Trophoblast cell (in vitro differentiated cells and primary cell): ENCODE data around the gene ADAMTSL1.

ENCODE experiments used
- DNase-seq, 2 donors: peaks; one replicate each; pipeline ENCODE4 v3.0.0-alpha.2; 2016
- H2AFZ ChIP-seq: 2 replicates; pipeline ENCODE4 v1.6.1; 2013; ENCODE audit warnings: low read length, moderate library complexity, mild to moderate bottlenecking; ENCODE audit not compliant: insufficient read depth, poor library complexity
- H2AK5ac ChIP-seq: 2 replicates; pipeline ENCODE4 v1.6.1; 2013; ENCODE audit warnings: mild to moderate bottlenecking, low read length
- H2BK120ac ChIP-seq: 2 replicates; pipeline ENCODE4 v1.6.1; 2013; ENCODE audit warnings: low read length, mild to moderate bottlenecking, moderate library complexity; ENCODE audit not compliant: insufficient read depth, poor library complexity
- H2BK12ac ChIP-seq: 2 replicates; pipeline ENCODE4 v1.6.1; 2013; ENCODE audit warnings: mild to moderate bottlenecking, low read length, moderate library complexity
- H2BK5ac ChIP-seq: 2 replicates; pipeline ENCODE4 v1.6.1; 2013; ENCODE audit warnings: low read length, low read depth, moderate library complexity, mild to moderate bottlenecking; ENCODE audit not compliant: poor library complexity
- H3K14ac ChIP-seq: 2 replicates; pipeline ENCODE4 v1.6.1; 2013; ENCODE audit warnings: mild to moderate bottlenecking, low read length
- H3K18ac ChIP-seq: 2 replicates; pipeline ENCODE4 v1.6.1; 2013; ENCODE audit warnings: mild to moderate bottlenecking, low read length
- H3K23ac ChIP-seq: 2 replicates; pipeline ENCODE4 v1.6.1; 2013; ENCODE audit warnings: low read length
- H3K27ac ChIP-seq: 2 replicates; pipeline ENCODE4 v1.5.1; 2013; ENCODE audit warnings: low read depth, mild to moderate bottlenecking, inconsistent platforms, low read length, moderate library complexity
- H3K27me3 ChIP-seq: 2 replicates; pipeline ENCODE4 v1.6.1; 2013; ENCODE audit warnings: inconsistent platforms, mild to moderate bottlenecking, low read length, moderate library complexity; ENCODE audit not compliant: insufficient read depth
- H3K36me3 ChIP-seq, 2 experiments: 1 replicate in 1 of 2; 2 replicates in 1 of 2; pipeline ENCODE4 v1.6.1; 2013; ENCODE audit warnings: low read length in 2 of 2, mild to moderate bottlenecking in 2 of 2, moderate library complexity in 1 of 2; ENCODE audit not compliant: insufficient read depth in 2 of 2, control insufficient read depth in 1 of 2
- H3K4ac ChIP-seq: 2 replicates; pipeline ENCODE4 v1.6.1; 2013; ENCODE audit warnings: low read depth, mild to moderate bottlenecking, low read length, moderate library complexity
- H3K4me1 ChIP-seq, 2 experiments: 1 replicate in 1 of 2; 2 replicates in 1 of 2; pipeline ENCODE4 v1.6.1; 2013; ENCODE audit warnings: low read length in 2 of 2, mild to moderate bottlenecking in 2 of 2, moderate library complexity in 1 of 2; ENCODE audit not compliant: insufficient read depth in 2 of 2, control insufficient read depth in 1 of 2
- H3K4me2 ChIP-seq: 2 replicates; pipeline ENCODE4 v1.6.1; 2013; ENCODE audit warnings: inconsistent platforms, mild to moderate bottlenecking, low read length, moderate library complexity
- H3K4me3 ChIP-seq: 2 replicates; pipeline ENCODE4 v1.5.1; 2013; ENCODE audit warnings: mild to moderate bottlenecking, low read depth, low read length, inconsistent platforms
- H3K79me1 ChIP-seq: one replicate; pipeline ENCODE4 v1.6.1; 2013; ENCODE audit warnings: low read length
- H3K79me2 ChIP-seq: 2 replicates; pipeline ENCODE4 v1.6.1; 2013; ENCODE audit warnings: low read length, mild to moderate bottlenecking; ENCODE audit not compliant: control insufficient read depth, insufficient read depth, poor library complexity
- H3K9ac ChIP-seq: 2 replicates; pipeline ENCODE4 v1.6.1; 2013; ENCODE audit warnings: mild to moderate bottlenecking, low read length
- H3K9me3 ChIP-seq: 2 replicates; pipeline ENCODE4 v1.6.1; 2013; ENCODE audit warnings: low read depth, mild to moderate bottlenecking, control low read depth, inconsistent platforms, low read length; ENCODE audit not compliant: insufficient read depth
- H4K12ac ChIP-seq: 2 replicates; pipeline ENCODE4 v1.6.1; 2013; ENCODE audit warnings: low read depth, mild to moderate bottlenecking, low read length, moderate library complexity
- H4K8ac ChIP-seq: 2 replicates; pipeline ENCODE4 v1.6.1; 2013; ENCODE audit warnings: low read depth, mild to moderate bottlenecking, low read length, moderate library complexity
- H4K91ac ChIP-seq: one replicate; pipeline ENCODE4 v1.6.1; 2013; ENCODE audit warnings: low read depth, mild to moderate bottlenecking, low read length, moderate library complexity
- WGBS: extraction: QIAGEN DNeasy Blood & Tissue Kit; methylation state at CpG from one replicate; pipeline ENCODE4 v1.1.7; 2013; ENCODE audit warnings: missing lambda C conversion rate; ENCODE audit not compliant: insufficient read length, insufficient coverage; ENCODE audit errors: extremely low coverage; 5-methylcytosine and 5-hydroxymethylcytosine counted together

The ADAMTSL1 gene

GRCh38 chr9:18739641-18740318, 265.8 kb downstream of the ADAMTSL1 start:
- no peak overlapping the region for H3K18ac ChIP-seq
- no peaks in the 10 kb centered on the region for H3K36me3 ChIP-seq
- H2AFZ ChIP-seq = no peak overlapping the region
- H3K14ac ChIP-seq = no peak overlapping the region
- no peak overlapping the region for H3K9ac ChIP-seq
- no peak overlapping the region for H3K4me2 ChIP-seq
- H3K4ac ChIP-seq = no peak overlapping the region
- H2BK12ac ChIP-seq = no peak overlapping the region
- DNase-seq = no peak
- no peak overlapping the region for H4K91ac ChIP-seq
- no CpG with 5 or more reads among the region's 5 CpGs for WGBS
- no peak overlapping the region for H3K27ac ChIP-seq
- H3K27me3 ChIP-seq = no peaks in the 10 kb centered on the region
- H3K79me2 ChIP-seq = no peaks in the 10 kb centered on the region
- no peak overlapping the region for H3K4me3 ChIP-seq
- no peaks in the 10 kb centered on the region for H3K79me1 ChIP-seq
- H2AK5ac ChIP-seq = no peak overlapping the region
- no peak overlapping the region for H2BK5ac ChIP-seq
- no peak overlapping the region for H2BK120ac ChIP-seq
- no peaks in the 10 kb centered on the region for H3K9me3 ChIP-seq
- no peak overlapping the region for H3K23ac ChIP-seq
- no peak overlapping the region for H4K8ac ChIP-seq
- no peaks in the 10 kb centered on the region for H3K4me1 ChIP-seq
- H4K12ac ChIP-seq = no peak overlapping the region

GRCh38 chr9:18741359-18741758, 267.4 kb downstream of the ADAMTSL1 start:
- WGBS = no CpG with 5 or more reads among the region's 1 CpG
- H3K79me1 ChIP-seq = no peaks in the 10 kb centered on the region

GRCh38 chr9:18741945-18742344, 268.0 kb downstream of the ADAMTSL1 start:
- H3K79me2 ChIP-seq = no peaks in the 10 kb centered on the region
- no peak overlapping the region for H2BK5ac ChIP-seq
- H3K14ac ChIP-seq = no peak overlapping the region
- no peak overlapping the region for H3K23ac ChIP-seq
- H4K12ac ChIP-seq = no peak overlapping the region
- no CpG with 5 or more reads among the region's 1 CpG for WGBS
- H3K27me3 ChIP-seq = no peaks in the 10 kb centered on the region
- H2AK5ac ChIP-seq = no peak overlapping the region
- H3K4me3 ChIP-seq = no peak overlapping the region
- H2BK12ac ChIP-seq = no peak overlapping the region
- H4K91ac ChIP-seq = no peak overlapping the region
- H2BK120ac ChIP-seq = no peak overlapping the region
- no peak overlapping the region for H3K9ac ChIP-seq
- no peaks in the 10 kb centered on the region for H3K36me3 ChIP-seq
- H3K27ac ChIP-seq = no peak overlapping the region
- H3K4me2 ChIP-seq = no peak overlapping the region
- H3K9me3 ChIP-seq = no peaks in the 10 kb centered on the region
- no peak overlapping the region for H3K18ac ChIP-seq
- no peaks in the 10 kb centered on the region for H3K79me1 ChIP-seq
- no peak overlapping the region for H3K4ac ChIP-seq
- DNase-seq = no peak
- no peaks in the 10 kb centered on the region for H3K4me1 ChIP-seq
- no peak overlapping the region for H2AFZ ChIP-seq
- H4K8ac ChIP-seq = no peak overlapping the region

More at GRCh38 chr9:18741359-18741758, 267.4 kb downstream of the ADAMTSL1 start:
- no peak overlapping the region for H3K4me3 ChIP-seq
- H3K9me3 ChIP-seq = no peaks in the 10 kb centered on the region
- H3K9ac ChIP-seq = no peak overlapping the region
- H2BK120ac ChIP-seq = no peak overlapping the region
- no peaks in the 10 kb centered on the region for H3K79me2 ChIP-seq
- DNase-seq = no peak
- H3K4me1 ChIP-seq = no peaks in the 10 kb centered on the region
- no peak overlapping the region for H3K18ac ChIP-seq
- no peak overlapping the region for H3K4me2 ChIP-seq
- no peak overlapping the region for H4K12ac ChIP-seq
- no peak overlapping the region for H2AFZ ChIP-seq
- H3K27ac ChIP-seq = no peak overlapping the region
- H3K36me3 ChIP-seq = no peaks in the 10 kb centered on the region
- H3K14ac ChIP-seq = no peak overlapping the region
- no peak overlapping the region for H4K8ac ChIP-seq
- no peak overlapping the region for H4K91ac ChIP-seq
- H2BK12ac ChIP-seq = no peak overlapping the region
- no peaks in the 10 kb centered on the region for H3K27me3 ChIP-seq
- no peak overlapping the region for H2AK5ac ChIP-seq
- no peak overlapping the region for H3K23ac ChIP-seq
- H3K4ac ChIP-seq = no peak overlapping the region
- no peak overlapping the region for H2BK5ac ChIP-seq

- H4K8ac ChIP-seq = no peak overlapping the region
- H3K4me2 ChIP-seq = no peak overlapping the region
- no peak overlapping the region for H2AK5ac ChIP-seq
- no peak overlapping the region for H3K23ac ChIP-seq
- H2BK120ac ChIP-seq = no peak overlapping the region
- no peak overlapping the region for H4K91ac ChIP-seq
- H3K27ac ChIP-seq = no peak overlapping the region
- no peaks in the 10 kb centered on the region for H3K27me3 ChIP-seq
- no peak overlapping the region for H4K12ac ChIP-seq
- H3K36me3 ChIP-seq = no peaks in the 10 kb centered on the region
- no peaks in the 10 kb centered on the region for H3K79me1 ChIP-seq
- H2BK12ac ChIP-seq = no peak overlapping the region
- H2AFZ ChIP-seq = no peak overlapping the region
- WGBS = no CpG with 5 or more reads among the region's 6 CpGs
- DNase-seq = no peak
- no peaks in the 10 kb centered on the region for H3K79me2 ChIP-seq
- no peak overlapping the region for H3K18ac ChIP-seq
- no peak overlapping the region for H3K9ac ChIP-seq
- no peaks in the 10 kb centered on the region for H3K4me1 ChIP-seq
- H3K4ac ChIP-seq = no peak overlapping the region
- no peaks in the 10 kb centered on the region for H3K9me3 ChIP-seq
- no peak overlapping the region for H3K14ac ChIP-seq
- H2BK5ac ChIP-seq = no peak overlapping the region
- H3K4me3 ChIP-seq = no peak overlapping the region
Measured at GRCh38 chr9:18743421-18743820, 269.5 kb downstream of the ADAMTSL1 start.
